Mononuclear cell (primary cell): Measurements from ENCODE around the gene SCFD2. TPM values are rescaled to one million over a fixed set of nuclear protein-coding genes. Genes with fewer than 3 reads are reported as not detected.
"Not testable (repeated sequence)": the region's sequence is repeated elsewhere in the genome, so short reads cannot be mapped to it uniquely, and the experiment has no call there.

Source experiments
- H3K27me3 ChIP-seq: 2 replicates; pipeline ENCODE4 v1.6.0; 2011; ENCODE audit warnings: low read length, control low read depth; ENCODE audit not compliant: insufficient read depth
- H3K4me1 ChIP-seq: 2 replicates; pipeline ENCODE4 v1.5.1; 2011; ENCODE audit warnings: mild to moderate bottlenecking, low read length, control low read depth; ENCODE audit not compliant: insufficient read depth
- H3K4me3 ChIP-seq: 2 replicates; pipeline ENCODE4 v1.5.1; 2011; ENCODE audit warnings: mild to moderate bottlenecking, low read length, moderate library complexity
- H3K9me3 ChIP-seq: 2 replicates; pipeline ENCODE4 v1.5.1; 2011; ENCODE audit warnings: low read depth, mild to moderate bottlenecking, control low read depth, low read length
- total RNA-seq: library from RNA; depleted of rRNA; stranded (reverse); fragments of >200 nt; gene quantifications from one replicate; pipeline ENCODE4 v1.2.3, GENCODE V29; 2012

The SCFD2 gene
- total RNA-seq, 1 donor: 20.6 TPM

DNA sequence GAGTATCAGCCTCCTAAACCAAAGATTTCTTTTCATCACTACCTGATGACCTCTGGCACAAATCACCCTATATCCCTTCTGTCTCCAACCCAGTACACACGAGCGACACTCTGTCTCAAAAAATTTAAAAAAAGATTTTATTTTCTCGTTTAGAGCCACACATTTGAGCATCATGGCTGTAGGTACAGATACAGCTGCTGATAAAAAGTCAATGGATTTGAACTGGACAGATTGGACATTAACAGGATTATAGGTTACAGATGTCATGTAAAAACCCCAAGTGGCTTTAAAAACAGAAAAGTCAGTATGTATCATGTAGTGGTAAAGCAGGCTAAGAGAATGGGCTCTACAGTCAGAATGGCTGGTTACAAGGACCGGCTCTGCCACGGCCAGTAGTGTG is 171.1 kb downstream of the SCFD2 start:
- H3K27me3 ChIP-seq: no peaks in the 10 kb centered on the region
- no peaks in the 10 kb centered on the region for H3K9me3 ChIP-seq
- H3K4me1 ChIP-seq: no peaks in the 10 kb centered on the region

DNA sequence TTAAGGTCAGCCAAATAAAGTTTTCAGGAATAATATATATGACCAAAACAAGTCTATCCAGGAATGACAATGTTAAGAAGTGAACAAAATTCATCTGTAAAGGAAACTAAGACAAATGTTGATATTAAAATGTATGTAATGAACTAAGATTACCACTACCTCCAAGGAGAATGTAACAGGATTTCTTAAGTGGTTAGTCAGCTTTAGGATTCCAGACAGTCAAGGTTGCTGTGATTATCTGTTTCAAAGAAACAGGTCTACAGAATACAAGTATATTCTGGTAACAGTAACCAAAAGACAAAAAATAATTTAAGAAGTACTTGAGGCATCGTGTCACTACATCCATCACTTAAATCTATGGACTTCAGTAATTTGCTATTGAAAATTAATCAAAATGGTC is 172.8 kb downstream of the SCFD2 start:
- H3K27me3 ChIP-seq: no peaks in the 10 kb centered on the region
- H3K4me3 ChIP-seq: no peak overlapping the region
- no peaks in the 10 kb centered on the region for H3K4me1 ChIP-seq
- H3K9me3 ChIP-seq: no peaks in the 10 kb centered on the region

More for the DNA sequence above, 171.1 kb downstream of the SCFD2 start:
- H3K4me3 ChIP-seq: no peak overlapping the region

DNA sequence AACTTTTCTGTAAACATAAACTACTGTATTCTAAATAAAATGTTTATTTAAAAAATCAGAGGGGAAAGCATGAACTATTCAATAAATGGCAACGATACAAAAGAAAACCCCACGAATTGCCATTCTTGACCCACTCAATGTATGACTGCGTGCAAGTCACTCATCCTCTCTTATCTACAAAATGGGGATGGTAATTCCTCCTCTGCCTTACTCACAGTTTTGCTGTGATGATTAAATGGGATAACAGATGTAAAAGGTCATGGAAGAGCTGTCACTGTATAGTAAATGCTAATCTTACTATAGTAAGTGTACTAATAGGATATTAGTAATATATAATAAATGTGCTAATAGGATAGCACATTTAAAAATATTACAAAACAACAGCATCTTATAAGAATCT is 173.4 kb downstream of the SCFD2 start:
- Histone ChIP-seq H3K9me3 (no peaks in the 10 kb centered on the region), H3K27me3 (no peaks in the 10 kb centered on the region), H3K4me3 (no peak overlapping the region), H3K4me1 (no peaks in the 10 kb centered on the region)

DNA sequence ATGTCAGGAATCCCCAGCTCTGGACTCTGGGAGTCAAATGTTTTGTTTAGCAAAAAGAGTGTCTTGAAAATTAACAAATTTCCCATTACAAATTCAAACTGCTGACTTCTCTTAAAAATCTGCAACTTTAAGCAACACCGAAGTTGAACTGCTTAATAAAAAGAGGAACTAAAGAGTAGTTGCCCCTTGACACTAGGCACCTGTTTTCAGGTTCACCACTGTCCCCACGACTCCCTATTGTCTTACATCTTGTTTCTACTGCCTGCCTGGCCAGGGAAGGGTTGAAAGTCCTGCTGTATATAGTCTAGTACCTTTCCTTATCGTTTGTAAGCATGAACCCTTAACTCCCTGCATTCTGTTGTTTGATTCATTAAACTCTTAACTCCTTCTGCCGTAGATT is 173.9 kb downstream of the SCFD2 start:
- no peaks in the 10 kb centered on the region for H3K9me3 ChIP-seq
- no peaks in the 10 kb centered on the region for H3K4me1 ChIP-seq
- no peak overlapping the region for H3K4me3 ChIP-seq
- no peaks in the 10 kb centered on the region for H3K27me3 ChIP-seq

DNA sequence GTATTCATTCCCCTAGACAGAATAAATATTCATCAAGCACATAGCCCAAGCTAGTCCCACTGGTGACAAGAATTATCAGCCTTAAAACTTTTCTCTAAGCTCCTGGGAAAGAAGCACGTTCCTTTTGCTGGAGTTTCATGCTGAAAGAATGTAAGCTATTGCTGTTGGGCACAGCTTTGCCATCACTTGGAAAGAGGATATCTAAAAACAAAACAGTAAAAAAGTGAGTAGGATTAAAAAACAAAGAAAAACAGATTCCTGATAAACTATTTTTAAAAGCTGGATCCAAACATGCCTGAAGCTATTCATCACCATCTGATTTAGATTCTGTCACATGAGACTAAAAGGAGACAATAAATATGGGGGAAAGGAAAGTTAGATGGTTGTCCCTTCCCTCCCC is 176.8 kb downstream of the SCFD2 start:
- Histone ChIP-seq H3K4me1 (no peaks in the 10 kb centered on the region), H3K4me3 (no peak overlapping the region), H3K9me3 (no peaks in the 10 kb centered on the region)

DNA sequence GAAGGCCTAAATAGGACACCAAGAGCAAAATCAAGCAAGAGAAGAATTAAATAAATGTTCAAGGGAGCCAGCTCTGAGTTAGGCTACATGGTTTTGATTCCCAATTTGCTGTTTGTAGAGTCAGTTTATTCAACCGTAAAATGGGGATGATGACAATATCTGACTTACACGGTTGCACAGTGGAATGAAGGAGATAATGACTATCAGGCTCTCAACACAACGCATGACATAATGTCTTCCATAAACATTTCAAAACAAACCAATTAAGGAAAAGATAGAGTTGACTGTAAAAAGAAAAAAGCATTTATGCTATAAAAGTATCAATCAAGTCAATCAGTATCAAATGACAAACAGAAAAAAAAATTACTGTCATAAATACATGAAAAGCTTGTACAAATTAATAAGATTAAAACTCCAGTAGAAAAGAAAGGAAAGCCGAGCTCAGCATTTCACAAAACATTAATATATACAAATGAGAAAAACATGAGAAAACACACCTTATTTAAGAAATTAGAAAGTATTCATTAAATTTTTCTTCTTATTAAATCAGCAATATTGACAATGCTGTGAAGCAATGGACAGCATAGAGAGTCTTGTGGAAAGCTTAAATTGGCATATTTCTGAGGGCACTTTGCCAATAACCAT is 179.0 kb downstream of the SCFD2 start:
- H3K4me1 ChIP-seq: no peaks in the 10 kb centered on the region
- H3K4me3 ChIP-seq: no peak overlapping the region
- no peaks in the 10 kb centered on the region for H3K9me3 ChIP-seq
- no peaks in the 10 kb centered on the region for H3K27me3 ChIP-seq

More for the DNA sequence above, 176.8 kb downstream of the SCFD2 start:
- H3K27me3 ChIP-seq: no peaks in the 10 kb centered on the region

DNA sequence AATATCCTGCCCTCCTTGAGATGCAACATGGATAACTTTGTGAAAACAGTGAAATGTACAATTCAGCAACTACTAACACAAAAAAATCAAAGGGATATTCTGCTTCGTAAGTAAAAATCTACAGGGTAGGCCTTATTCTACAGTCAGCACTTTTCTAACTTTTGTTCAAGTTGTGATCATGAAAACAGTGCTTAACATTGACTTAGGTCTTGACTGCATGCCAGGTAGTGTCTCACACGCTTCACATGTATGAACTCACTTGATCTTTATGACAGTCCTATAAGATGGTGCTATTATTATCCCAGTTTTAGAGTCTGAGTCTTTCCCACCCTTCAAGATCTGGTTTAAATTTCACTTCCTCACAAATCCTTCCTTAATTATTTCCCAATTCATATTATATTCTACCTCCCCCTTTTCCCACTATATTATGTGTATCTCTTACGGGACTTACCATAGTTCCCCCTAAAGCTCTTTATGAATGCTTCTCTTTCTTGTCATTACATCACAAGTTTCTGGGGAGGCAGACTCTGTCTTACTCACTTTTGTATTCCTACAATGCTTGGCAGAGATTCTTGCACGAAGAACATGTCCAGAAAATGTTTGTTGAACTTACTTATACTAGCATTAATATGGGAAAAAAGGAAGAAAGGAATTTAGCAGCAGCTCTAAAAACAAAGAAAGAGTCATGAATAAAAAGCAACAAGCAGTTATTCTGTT is 179.8 kb downstream of the SCFD2 start:
- Histone ChIP-seq H3K4me1 (no peaks in the 10 kb centered on the region), H3K27me3 (no peaks in the 10 kb centered on the region), H3K9me3 (no peaks in the 10 kb centered on the region), H3K4me3 (no peak overlapping the region)

DNA sequence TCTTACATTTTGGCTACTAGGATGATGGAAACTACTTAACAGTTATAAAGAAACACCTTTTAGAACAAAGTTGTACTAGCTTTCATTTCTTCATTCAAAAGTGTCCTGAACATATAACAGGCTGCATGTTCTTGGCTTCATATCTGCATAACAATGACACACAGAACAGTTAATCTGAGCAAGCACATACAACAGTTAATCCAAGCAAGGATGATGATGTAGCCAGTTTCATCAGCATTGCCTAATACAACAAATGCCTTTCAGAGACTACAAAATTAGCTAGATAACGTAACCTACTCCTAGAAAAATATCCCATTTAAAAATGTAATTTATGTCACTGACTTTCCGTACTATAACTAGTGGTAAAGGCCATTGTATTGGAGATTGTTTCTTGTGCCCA is 182.1 kb downstream of the SCFD2 start:
- H3K27me3 ChIP-seq: no peaks in the 10 kb centered on the region
- no peak overlapping the region for H3K4me3 ChIP-seq

DNA sequence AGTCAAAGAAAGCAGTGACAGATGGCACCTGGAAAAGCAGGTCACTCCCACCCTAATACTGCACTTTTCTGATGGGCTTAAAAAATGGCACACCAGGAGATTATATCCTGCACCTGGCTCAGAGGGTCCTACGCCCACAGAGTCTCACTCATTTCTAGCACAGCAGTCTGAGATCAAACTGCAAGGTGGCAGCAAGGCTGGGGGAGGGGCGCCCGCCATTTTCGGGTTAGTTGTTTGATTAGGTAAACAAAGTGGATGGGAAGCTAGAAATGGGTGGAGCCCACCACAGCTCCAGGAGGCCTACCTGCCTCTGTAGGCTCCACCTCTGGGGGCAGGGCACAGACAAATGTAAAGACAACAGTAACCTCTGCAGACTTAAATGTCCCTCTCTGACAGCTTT is 188.1 kb downstream of the SCFD2 start:
- not testable (repeated sequence) for H3K27me3 ChIP-seq, H3K4me1 ChIP-seq, H3K4me3 ChIP-seq, H3K9me3 ChIP-seq

More for the DNA sequence above, 182.1 kb downstream of the SCFD2 start:
- H3K9me3 ChIP-seq: no peaks in the 10 kb centered on the region
- no peaks in the 10 kb centered on the region for H3K4me1 ChIP-seq

DNA sequence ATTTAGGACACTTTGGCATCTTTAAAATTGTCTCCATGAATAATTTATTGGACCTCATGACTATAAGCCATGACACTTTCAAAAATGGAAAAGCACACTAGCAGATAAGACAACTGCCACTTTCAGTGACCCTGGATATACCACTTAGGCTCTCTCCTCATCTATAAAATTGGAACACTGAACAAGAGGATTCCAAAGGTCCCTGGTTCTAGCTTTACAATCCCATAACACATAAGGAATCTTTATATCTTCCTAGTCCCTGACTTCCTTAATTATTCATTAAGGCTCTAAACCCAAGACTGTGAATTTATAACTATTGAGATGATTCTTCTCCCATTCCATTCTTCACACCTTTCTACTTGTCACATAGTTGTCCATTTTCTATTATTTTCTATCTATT is 190.2 kb downstream of the SCFD2 start:
- H3K4me3 ChIP-seq: no peak overlapping the region
- peaks cover 6% of the 10 kb centered on the region for H3K4me1 ChIP-seq
- H3K9me3 ChIP-seq: peaks cover 9% of the 10 kb centered on the region
- no peaks in the 10 kb centered on the region for H3K27me3 ChIP-seq

DNA sequence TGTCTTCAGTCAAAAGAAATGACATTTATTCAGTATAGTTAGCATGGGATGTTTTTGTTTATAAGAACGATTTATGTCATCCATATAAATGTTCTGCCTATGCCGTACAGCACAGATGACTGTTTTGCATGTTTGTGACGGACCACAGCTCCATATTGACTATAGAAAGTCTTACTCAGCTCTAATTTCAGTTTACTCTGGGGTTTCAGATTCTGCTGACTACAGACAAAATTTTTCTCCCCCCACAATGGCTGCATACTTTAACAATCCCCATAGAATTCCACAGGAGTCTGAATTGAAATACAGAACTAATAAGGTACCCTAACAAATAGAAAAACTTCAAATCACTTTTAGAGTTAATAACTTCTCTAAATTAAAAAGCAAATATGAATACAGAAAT is 191.0 kb downstream of the SCFD2 start:
- Histone ChIP-seq H3K4me3 (no peak overlapping the region), H3K4me1 (peaks cover 6% of the 10 kb centered on the region), H3K9me3 (peaks cover 9% of the 10 kb centered on the region), H3K27me3 (no peaks in the 10 kb centered on the region)

DNA sequence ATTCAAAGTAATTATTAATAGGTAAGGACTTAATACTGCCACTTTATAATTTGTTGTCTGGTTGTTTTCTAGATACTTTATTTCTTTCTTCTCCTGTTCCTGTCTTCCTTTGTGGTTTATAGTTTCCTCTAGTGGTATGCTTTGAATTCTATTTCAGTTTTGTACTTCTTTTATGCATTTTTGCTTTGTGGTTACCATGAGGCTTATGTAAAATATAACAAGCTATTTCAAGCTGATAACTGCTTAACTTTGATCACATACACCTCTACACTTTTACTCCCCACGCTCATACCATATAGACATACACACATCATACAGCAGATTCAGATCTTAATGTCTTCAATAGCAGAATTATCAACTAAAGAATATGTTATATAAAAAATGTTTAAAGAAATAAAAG is 192.3 kb downstream of the SCFD2 start:
- peaks cover 9% of the 10 kb centered on the region for H3K9me3 ChIP-seq
- H3K4me1 ChIP-seq: peaks cover 6% of the 10 kb centered on the region
- no peak overlapping the region for H3K4me3 ChIP-seq
- no peaks in the 10 kb centered on the region for H3K27me3 ChIP-seq

DNA sequence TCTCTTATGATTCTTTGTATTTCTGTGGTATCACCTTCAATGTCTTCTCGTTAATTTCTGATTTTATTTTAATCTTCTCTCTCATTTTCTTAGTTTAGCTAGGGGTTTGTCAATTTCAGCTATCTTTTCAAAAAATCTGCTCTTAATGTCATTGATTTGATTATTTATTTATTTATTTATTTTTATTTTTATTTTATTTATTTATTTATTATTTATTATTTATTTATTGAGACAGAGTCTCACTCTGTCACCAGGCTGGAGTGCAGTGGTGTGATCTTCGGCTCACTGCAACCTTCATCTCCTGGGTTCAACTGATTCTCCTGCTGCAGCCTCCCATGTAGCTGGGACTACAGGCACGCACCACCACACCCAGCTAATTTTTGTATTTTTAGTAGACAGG is 194.1 kb downstream of the SCFD2 start:
- H3K27me3 ChIP-seq: no peaks in the 10 kb centered on the region
- H3K4me3 ChIP-seq: no peak overlapping the region
- peaks cover 9% of the 10 kb centered on the region for H3K9me3 ChIP-seq
- peaks cover 6% of the 10 kb centered on the region for H3K4me1 ChIP-seq

DNA sequence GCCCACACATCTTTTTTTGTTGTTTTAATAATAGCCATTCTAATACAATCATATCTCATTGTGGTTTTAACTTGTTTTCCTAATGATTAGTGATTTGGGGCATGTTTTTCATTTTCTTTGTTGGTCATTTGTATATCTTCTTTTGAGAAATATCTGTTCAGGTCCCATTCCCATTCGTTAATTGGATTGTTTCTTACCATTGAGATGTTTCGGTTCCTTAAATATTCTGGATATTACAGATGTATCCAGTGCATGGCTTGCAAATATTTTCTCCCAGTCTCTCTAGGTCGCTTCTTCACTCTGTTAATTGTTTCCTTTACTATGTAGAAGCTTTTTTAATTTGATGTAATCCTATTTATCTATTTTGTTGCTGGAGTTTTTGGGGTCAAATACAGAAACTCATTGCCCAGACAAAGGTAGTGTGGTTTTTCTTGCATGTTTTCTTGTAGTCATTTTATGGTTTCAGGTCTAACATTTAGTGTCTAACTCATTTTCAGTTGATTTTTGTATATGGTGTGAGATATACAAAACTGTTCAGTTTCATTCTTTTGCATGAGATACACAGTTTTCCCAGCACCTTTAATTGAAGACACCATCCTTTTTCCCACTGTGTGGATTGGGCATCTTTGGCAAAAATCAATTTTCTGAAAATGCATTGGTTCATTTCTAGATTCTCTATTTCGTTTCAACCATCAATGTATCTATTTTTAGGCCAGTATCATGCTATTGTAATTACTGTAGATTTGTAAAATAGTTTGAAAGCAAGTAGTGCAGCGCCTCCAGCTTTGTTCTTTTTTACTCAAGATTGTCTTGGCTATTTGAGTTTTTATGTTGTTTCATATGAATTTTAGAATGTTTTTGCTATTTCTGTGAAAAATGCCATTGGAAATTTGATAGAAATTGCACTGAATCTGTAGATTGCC is 195.9 kb downstream of the SCFD2 start:
- H3K9me3 ChIP-seq: peaks cover 9% of the 10 kb centered on the region
- H3K27me3 ChIP-seq: no peaks in the 10 kb centered on the region
- no peak overlapping the region for H3K4me3 ChIP-seq
- H3K4me1 ChIP-seq: no peaks in the 10 kb centered on the region

DNA sequence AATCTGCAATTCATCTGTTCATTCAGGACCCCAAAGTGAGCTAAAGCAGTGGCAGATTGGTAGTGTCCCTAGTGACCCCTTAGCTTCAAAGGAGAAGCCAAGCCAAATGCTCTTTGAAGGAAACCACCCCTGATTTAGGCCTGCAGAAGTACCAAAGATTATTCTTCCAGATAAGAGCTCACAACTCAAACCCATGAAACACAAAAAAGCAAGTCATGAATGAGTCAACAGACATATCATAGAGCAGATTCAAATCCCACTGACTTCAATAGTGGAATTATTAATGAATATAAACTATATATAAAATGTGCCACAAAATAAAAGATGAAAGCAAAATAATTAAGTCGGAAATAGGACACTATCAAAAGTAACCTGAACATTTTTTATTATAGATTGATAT is 197.6 kb downstream of the SCFD2 start:
- Histone ChIP-seq H3K4me1 (no peaks in the 10 kb centered on the region), H3K27me3 (no peaks in the 10 kb centered on the region), H3K4me3 (no peak overlapping the region)

More for the DNA sequence above, 197.6 kb downstream of the SCFD2 start:
- peaks cover 5% of the 10 kb centered on the region for H3K9me3 ChIP-seq
